Erythroblast (primary cell): ENCODE data around the gene STK10.

Experiments used
- DNase-seq, 2 experiments: peaks; one replicate each; lab custom pipeline; 2025; lab: John Stamatoyannopoulos, UW
- GATA1 ChIP-seq: IDR thresholded peaks from 2 replicates; pipeline ENCODE4 v1.6.1; 2011; ENCODE audit warnings: low read depth, mild to moderate bottlenecking, control low read depth, low read length, moderate library complexity
- POLR2A ChIP-seq: IDR thresholded peaks from 2 replicates; pipeline ENCODE4 v1.6.1; 2011; ENCODE audit warnings: mild to moderate bottlenecking, low read length

STK10 gene

DNA sequence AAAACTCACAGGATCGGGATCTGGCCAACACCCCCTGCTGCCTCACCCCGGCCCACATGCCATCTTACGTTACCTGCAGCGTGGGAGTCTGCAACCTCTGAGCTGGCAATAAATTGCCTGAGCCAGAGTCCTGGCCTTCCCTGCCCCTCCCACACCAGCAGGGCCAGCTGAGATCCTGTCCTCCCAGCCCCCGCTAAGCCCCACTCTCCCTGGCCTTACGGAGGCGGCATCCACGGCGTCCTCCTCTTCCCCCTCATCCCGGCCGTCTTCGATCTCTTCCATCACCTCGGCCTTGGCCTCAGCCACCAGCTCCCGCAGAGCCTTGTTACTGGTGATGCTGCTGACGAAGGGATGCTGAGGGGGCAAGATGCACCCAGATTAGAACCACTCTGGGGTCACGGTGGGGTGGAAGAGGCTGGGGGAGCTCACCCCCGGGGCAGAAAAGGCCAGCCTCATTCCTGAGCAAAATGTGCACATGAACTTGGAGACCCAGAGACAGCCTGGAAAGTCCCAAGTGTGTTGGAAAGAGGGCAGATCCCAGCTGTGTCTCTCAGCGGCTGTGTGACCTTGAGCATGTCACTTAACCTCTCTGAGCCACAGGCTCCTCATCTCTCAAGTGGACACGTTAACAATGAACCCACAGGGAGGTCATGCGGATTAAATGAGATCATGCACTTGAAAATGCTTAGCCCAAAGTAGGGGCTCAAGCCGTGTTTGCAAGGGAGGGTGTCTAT is 91.7 kb downstream of the STK10 start:
- DNase-seq = no peak
- no peak for TF ChIP-seq GATA1
- no peak for TF ChIP-seq POLR2A

- TF ChIP-seq GATA1 (no peak), POLR2A (no peak)
- DNase-seq = no peak
Observed at GRCh38 chr5:172095368-172096206, 92.4 kb downstream of the STK10 start.

GRCh38 chr5:172093965-172094364 is 94.1 kb downstream of the STK10 start:
- no peak for DNase-seq
- TF ChIP-seq GATA1 = no peak
- no peak for TF ChIP-seq POLR2A

DNA sequence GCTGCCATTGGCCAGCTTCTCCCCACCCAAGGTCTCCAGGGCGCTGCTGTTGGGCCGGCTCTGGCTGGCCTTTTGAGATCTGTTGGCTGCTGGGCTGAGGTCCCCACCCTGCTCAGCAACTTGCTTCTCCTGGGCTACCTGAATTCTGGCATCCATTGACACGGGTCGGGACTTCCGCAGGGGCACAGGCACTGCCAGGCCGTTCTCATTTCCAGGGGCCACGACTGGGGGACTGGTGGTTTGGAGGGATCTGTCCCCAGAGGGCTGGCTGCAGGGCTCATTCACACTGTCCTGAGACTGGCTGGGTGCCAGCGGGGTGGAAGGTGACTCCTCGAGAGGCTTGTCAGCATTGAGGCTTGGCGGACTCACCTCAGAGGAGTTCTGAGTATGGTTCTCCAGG is 94.5 kb downstream of the STK10 start:
- TF ChIP-seq GATA1 (no peak), POLR2A (no peak)
- no peak for DNase-seq

- DNase-seq = no peak
- no peak for TF ChIP-seq POLR2A
- TF ChIP-seq GATA1 = no peak
Observed at GRCh38 chr5:172091956-172092732, 95.9 kb downstream of the STK10 start.

GRCh38 chr5:172090976-172091547 is 97.0 kb downstream of the STK10 start:
- TF ChIP-seq POLR2A = no peak
- TF ChIP-seq GATA1 = no peak
- no peak for DNase-seq

DNA sequence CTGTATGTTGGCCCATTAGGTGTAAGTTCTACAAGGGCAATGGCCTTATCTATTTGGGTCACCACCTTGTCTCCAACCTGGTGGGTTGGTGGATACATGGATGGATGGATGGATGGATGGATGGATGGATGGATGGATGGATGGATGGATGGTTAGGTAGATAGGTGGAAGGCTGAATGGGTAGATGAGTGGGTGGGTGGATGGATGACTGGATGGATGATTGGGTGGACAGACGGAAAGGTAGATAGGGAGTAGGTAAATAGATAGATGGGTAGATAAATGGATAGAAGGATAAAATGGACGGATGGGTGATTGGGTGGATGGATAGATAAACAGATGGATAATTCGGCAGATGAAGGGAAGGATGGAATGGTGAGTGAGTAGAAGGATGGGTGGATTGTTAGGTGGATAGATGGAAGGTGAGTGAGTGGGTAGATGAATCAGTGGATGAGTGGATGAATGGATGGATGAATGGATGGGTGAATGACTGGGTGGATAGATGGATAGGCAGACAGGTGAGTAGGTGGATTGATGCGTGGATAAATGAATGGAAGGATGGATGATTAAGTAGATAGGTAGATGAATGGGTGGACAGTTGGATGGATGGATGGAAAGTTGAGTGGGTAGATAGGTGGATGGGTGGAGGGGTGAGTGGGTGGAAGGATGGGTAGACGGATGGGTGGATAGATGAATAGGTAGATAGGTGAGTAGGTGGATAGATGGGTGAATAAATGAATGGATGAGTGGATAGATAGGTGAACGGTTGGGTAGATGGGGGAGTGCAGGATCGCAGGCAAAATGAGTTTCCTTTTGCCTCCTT is 98.5 kb downstream of the STK10 start:
- no peak for TF ChIP-seq GATA1
- TF ChIP-seq POLR2A = no peak
- DNase-seq = no peak

GRCh38 chr5:172088801-172089200 is 99.2 kb downstream of the STK10 start:
- DNase-seq = no peak
- TF ChIP-seq POLR2A = no peak
- no peak for TF ChIP-seq GATA1

GRCh38 chr5:172086194-172086975 is 101.6 kb downstream of the STK10 start:
- TF ChIP-seq GATA1 = no peak
- TF ChIP-seq POLR2A = no peak
- DNase-seq = no peak

DNA sequence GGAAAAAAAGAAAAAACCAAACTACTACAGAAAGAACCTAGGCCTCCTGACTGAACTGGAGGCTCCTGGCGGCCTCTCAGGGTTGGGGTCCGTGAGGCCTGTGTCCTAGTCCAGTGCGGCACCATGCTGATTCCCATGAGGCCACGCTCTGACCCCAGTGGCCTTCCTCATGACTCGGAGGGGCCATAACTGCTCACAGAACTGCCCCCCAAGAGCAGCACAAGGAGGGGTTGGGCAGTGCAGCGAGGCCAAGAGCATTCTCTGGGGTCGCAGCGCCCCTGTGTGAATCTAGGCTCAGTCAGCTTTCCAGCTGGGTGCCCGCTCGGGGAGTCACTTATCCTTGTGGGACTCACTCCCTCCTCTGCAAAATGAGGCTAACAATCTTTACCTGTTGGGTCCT is 102.3 kb downstream of the STK10 start:
- TF ChIP-seq POLR2A (no peak), GATA1 (no peak)
- DNase-seq = no peak

GRCh38 chr5:172082180-172082579 is 105.8 kb downstream of the STK10 start:
- DNase-seq = no peak
- TF ChIP-seq GATA1 = no peak
- no peak for TF ChIP-seq POLR2A

DNA sequence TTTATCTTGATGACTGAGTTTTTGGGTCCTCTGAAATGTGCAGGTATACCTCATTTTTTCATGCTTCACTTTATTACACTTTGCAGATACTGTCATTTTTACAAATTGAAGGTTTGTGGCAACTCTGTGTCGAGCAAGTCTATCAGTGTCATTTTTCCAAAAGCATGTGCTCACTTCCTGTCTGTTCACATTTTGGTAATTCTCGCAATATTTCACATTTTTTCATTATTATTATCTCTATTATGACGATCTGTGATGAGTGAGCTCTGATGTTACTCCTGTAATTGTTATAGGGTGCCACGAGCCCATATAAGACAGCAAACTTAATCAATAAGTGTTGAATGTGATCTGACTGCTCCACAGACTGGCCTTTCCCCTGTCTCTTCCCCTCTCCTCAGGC is 108.1 kb downstream of the STK10 start:
- DNase-seq = no peak
- TF ChIP-seq GATA1 (no peak), POLR2A (no peak)
